Transverse colon (tissue), 4 donors: ENCODE results near the gene CDC42EP5. TPM values are rescaled to one million over a fixed set of nuclear protein-coding genes. Genes with fewer than 3 reads are reported as not detected.
A peak's percentile ranks its signal among the peaks of the same experiment; 100 is the strongest.

Experiments used
- DNase-seq: peaks from one replicate; pipeline ENCODE4 v3.0.0-alpha.2; 2019
- H3K27ac ChIP-seq, 4 donors: fragments of 200-600 bp; sonication (generic); 2 replicates each; pipeline ENCODE4 v1.5.1; 2016 to 2018; ENCODE audit warnings: inconsistent platforms in 4 of 4
- H3K27me3 ChIP-seq: fragments of 200-600 bp; sonication (generic); 2 replicates; pipeline ENCODE4 v1.5.1; 2017; ENCODE audit warnings: inconsistent platforms
- H3K36me3 ChIP-seq, 4 donors: fragments of 200-600 bp; sonication (generic); 2 replicates each; pipeline ENCODE4 v1.5.1; 2017 to 2019; ENCODE audit warnings: inconsistent platforms in 4 of 4
- H3K4me1 ChIP-seq, 4 donors: fragments of 200-600 bp; sonication (generic); 2 replicates each; pipeline ENCODE4 v1.5.1; 2017 to 2020; ENCODE audit warnings: inconsistent platforms in 4 of 4
- H3K4me3 ChIP-seq, 4 donors: fragments of 200-600 bp; sonication (generic); 1 replicate in 1 of 4; 2 replicates in 3 of 4; pipeline versions ENCODE4 v1.5.1 to v1.6.1; 2017 to 2019; ENCODE audit warnings: inconsistent platforms in 4 of 4
- H3K9me3 ChIP-seq, 2 donors: fragments of 200-600 bp; sonication (generic); 2 replicates each; pipeline ENCODE4 v1.5.1; 2017 to 2019; ENCODE audit warnings: inconsistent platforms in 2 of 2
- CTCF ChIP-seq, 5 experiments: fragments of 200-600 bp in 3 of 5; fragments of 450-650 bp in 2 of 5; sonication (generic) in 3 of 5; IDR thresholded peaks; 1 replicate in 2 of 5; 2 replicates in 3 of 5; pipeline ENCODE4 v1.5.1; 2016 to 2017; ENCODE audit warnings: antibody characterized with exemption in 5 of 5, inconsistent platforms in 3 of 5, mild to moderate bottlenecking in 2 of 5, moderate library complexity in 1 of 5
- EP300 ChIP-seq: sonication (generic); formaldehyde crosslinking; IDR thresholded peaks from one replicate; pipeline ENCODE4 v1.6.1; 2017; ENCODE audit warnings: antibody characterized with exemption, low read depth
- POLR2A ChIP-seq: fragments of 450-650 bp; IDR thresholded peaks from one replicate; pipeline ENCODE4 v1.6.1; 2016; ENCODE audit warnings: antibody characterized with exemption, mild to moderate bottlenecking, moderate library complexity
- POLR2AphosphoS5 ChIP-seq, 3 donors: sonication (generic); formaldehyde crosslinking; IDR thresholded peaks; one replicate each; pipeline ENCODE4 v1.6.1; 2016; ENCODE audit warnings: antibody characterized with exemption in 3 of 3
- WGBS, 2 donors: methylation state at CpG; one replicate each; pipeline ENCODE4 v1.1.5; 2018; ENCODE audit warnings: low coverage in 1 of 2; 5-methylcytosine and 5-hydroxymethylcytosine counted together
- in situ Hi-C, 4 donors: fragments of 200-750 bp; cut with MboI; loops; one replicate each; pipeline versions ENCODE4 v1.15.0 to v1.15.1; 2017; ENCODE audit warnings: low sequenced_read_pairs in 3 of 4, low pct_ligation_motif_present in 1 of 4, low pct_unique_long_range_greater_than_20kb in 1 of 4
- intact Hi-C: fragments of 100-400 bp; cut with DNase I; formaldehyde crosslinking; loops from one replicate; pipeline ENCODE4 v1.15.1; 2023; ENCODE audit warnings: low total_unique reads
- total RNA-seq, 4 donors: library from RNA; depleted of rRNA; stranded (reverse); fragments of >200 nt; gene quantifications; one replicate each; pipeline ENCODE4 v1.1.0, GENCODE V29; 2016

CDC42EP5 gene
- total RNA-seq, 4 donors from 2014 or later, result 210 to 231 (median 214) TPM

- no peak for DNase-seq
- H3K9me3 ChIP-seq, result no peaks in the 10 kb centered on the region
- H3K4me3 ChIP-seq, result no peak overlapping the region
- WGBS, 2 donors, result 80% methylated on average over 1 to 5 of the region's 5 CpGs
- in situ Hi-C loops, result no loop called here
- intact Hi-C loops, result no loop called here
- peaks cover 5 to 22% (median 16%) of the 10 kb centered on the region in 4 donors for H3K4me1 ChIP-seq
- TF ChIP-seq EP300 (no peak), POLR2AphosphoS5 (IDR thresholded peaks at IDR 0.05) (no peak), POLR2A (no peak), CTCF (IDR thresholded peaks at IDR 0.05) (no peak)
- peaks cover 38% of the 10 kb centered on the region for H3K27me3 ChIP-seq
- H3K27ac ChIP-seq, result no peak overlapping the region
- no peaks in the 10 kb centered on the region for H3K36me3 ChIP-seq
Measured at GRCh38 chr19:54433697-54434096, 39.4 kb downstream of the CDC42EP5 start.

GRCh38 chr19:54432144-54432738 is 40.9 kb downstream of the CDC42EP5 start:
- H3K4me1 ChIP-seq, result peaks cover 5 to 22% (median 16%) of the 10 kb centered on the region in 4 donors
- 55 to 62% methylated on average over 2 to 10 of the region's 10 CpGs for WGBS, 2 donors
- H3K27ac ChIP-seq, result no peak overlapping the region
- no peak for TF ChIP-seq POLR2A
- no peak for TF ChIP-seq EP300
- TF ChIP-seq POLR2AphosphoS5 (IDR thresholded peaks at IDR 0.05), result peak in 1 of 3 donors; percentile 9
- TF ChIP-seq CTCF (IDR thresholded peaks at IDR 0.05), result no peak
- H3K36me3 ChIP-seq, result no peaks in the 10 kb centered on the region
- no peak overlapping the region for H3K4me3 ChIP-seq
- DNase-seq, result no peak
- peaks cover 49% of the 10 kb centered on the region for H3K27me3 ChIP-seq
- in situ Hi-C loops (no loop called here), intact Hi-C loops (no loop called here)
- no peaks in the 10 kb centered on the region for H3K9me3 ChIP-seq

GRCh38 chr19:54431255-54431838 is 41.7 kb downstream of the CDC42EP5 start:
- peak; percentile 28 for DNase-seq
- in situ Hi-C loops (no loop called here), intact Hi-C loops (no loop called here)
- no peak overlapping the region for H3K27ac ChIP-seq
- peaks cover 5 to 22% (median 16%) of the 10 kb centered on the region in 4 donors for H3K4me1 ChIP-seq
- H3K27me3 ChIP-seq, result peaks cover 51% of the 10 kb centered on the region
- peak overlapping the region in 1 of 4 donors; percentile 31 for H3K4me3 ChIP-seq
- H3K36me3 ChIP-seq, result no peaks in the 10 kb centered on the region
- H3K9me3 ChIP-seq, result no peaks in the 10 kb centered on the region
- TF ChIP-seq CTCF (IDR thresholded peaks at IDR 0.05), result no peak
- no peak for TF ChIP-seq EP300
- WGBS, 2 donors, result 17 to 23% methylated on average over 1 to 11 of the region's 11 CpGs

GRCh38 chr19:54430306-54431254 is 42.5 kb downstream of the CDC42EP5 start:
- intact Hi-C loops, result no loop called here
- WGBS, 2 donors, result 10% methylated on average over 23 of the region's 43 CpGs; no CpG with 5 or more reads in 1 of the 2 donors
- Histone ChIP-seq H3K4me3 (peak overlapping the region in 2 of 4 donors; percentile 12 to 31), H3K27me3 (peaks cover 59% of the 10 kb centered on the region), H3K36me3 (no peaks in the 10 kb centered on the region), H3K4me1 (peaks cover 5 to 20% (median 13%) of the 10 kb centered on the region in 4 donors), H3K9me3 (no peaks in the 10 kb centered on the region), H3K27ac (no peak overlapping the region)
- peak; percentile 37 for DNase-seq
- in situ Hi-C loops, result no loop called here
- TF ChIP-seq EP300 (no peak), POLR2A (no peak), CTCF (IDR thresholded peaks at IDR 0.05) (no peak), POLR2AphosphoS5 (IDR thresholded peaks at IDR 0.05) (no peak)
